DND-41 (cell line): Measurements from ENCODE around the gene CDS2.

ENCODE experiments used
- CTCF ChIP-seq: IDR thresholded peaks from 2 replicates; pipeline ENCODE4 v1.5.1; 2012; ENCODE audit warnings: borderline replicate concordance, low read length, moderate library complexity, mild to moderate bottlenecking; ENCODE audit not compliant: poor library complexity, severe bottlenecking; ENCODE audit errors: extremely low read depth
- EZH2 ChIP-seq: IDR thresholded peaks from 3 replicates; pipeline ENCODE4 v1.6.1; 2012; ENCODE audit warnings: borderline replicate concordance, low read depth, mild to moderate bottlenecking, moderate library complexity, low read length, inconsistent platforms; ENCODE audit not compliant: severe bottlenecking

- TF ChIP-seq CTCF (no peak), EZH2 (no peak)
These were observed 27.1 kb downstream of the CDS2 start for GRCh38 chr20:5153612-5154542.
